Measurements from ENCODE around the gene GDPD5.

GDPD5 gene

DNA sequence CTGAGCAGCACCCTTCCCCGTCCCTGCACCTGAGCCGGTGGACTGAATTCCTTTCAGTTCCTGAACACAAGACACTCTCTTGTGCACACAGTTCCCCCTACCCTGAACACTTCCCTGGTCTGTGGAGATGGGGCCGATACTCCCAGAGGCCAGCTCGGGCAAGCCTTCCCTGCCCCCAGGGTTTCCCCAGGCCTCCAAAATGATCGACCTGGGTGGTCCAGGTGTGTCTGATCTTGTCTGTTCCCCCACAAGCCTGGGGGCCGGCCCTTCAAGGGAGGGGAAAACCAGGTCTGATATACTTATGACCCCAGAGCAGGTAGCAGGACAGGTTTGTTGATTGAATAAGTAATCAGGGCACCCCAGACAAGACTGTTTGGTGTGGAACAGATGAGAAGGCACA is 52.1 kb downstream of the GDPD5 start:
- no peak overlapping the region for H3K27ac Mint-ChIP-seq

DNA sequence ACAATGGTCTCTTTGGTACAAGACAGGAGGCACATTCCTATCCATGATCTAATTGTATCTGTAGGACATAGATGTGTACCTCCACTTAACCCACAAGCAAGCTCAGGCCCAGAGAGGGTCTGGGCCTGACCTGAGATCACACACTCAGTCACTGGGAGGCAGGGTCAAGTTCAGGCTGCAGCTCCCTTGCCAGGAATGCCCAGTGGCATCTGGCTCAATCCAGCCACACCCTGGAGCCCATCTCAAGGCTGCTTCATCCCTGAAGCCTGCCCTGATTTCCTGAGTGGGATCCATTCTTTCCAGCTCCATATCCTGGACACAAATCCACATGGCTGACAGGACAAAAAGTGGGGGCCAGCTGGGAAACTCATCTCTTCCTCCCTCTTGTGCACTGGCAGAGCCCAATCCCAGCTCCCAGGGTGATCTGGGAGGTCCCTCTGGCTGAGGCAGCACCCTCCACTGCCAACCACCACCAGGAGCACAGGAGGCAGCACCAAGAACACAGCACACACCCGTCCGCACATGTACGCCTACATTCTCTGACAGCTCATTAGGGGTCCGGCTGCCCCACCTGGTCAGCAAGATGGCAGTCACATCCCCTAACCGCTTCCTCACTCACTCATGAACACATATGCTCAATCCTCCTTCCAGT is 53.5 kb downstream of the GDPD5 start:
- Mint-ChIP-seq H3K36me3 (ENCODE audit: low read depth) (peaks cover 3% of the 10 kb centered on the region), H3K27me3 (ENCODE audit: low read depth) (peaks cover 5% of the 10 kb centered on the region), H3K4me1 (ENCODE audit: low read depth) (peaks cover 14% of the 10 kb centered on the region)

More for the DNA sequence above, 52.1 kb downstream of the GDPD5 start:
- Mint-ChIP-seq H3K36me3 (ENCODE audit: low read depth) (peaks cover 3% of the 10 kb centered on the region), H3K9me3 (no peaks in the 10 kb centered on the region), H3K4me3 (no peak overlapping the region), H3K27me3 (ENCODE audit: low read depth) (peaks cover 5% of the 10 kb centered on the region), H3K4me1 (ENCODE audit: low read depth) (peaks cover 14% of the 10 kb centered on the region)

DNA sequence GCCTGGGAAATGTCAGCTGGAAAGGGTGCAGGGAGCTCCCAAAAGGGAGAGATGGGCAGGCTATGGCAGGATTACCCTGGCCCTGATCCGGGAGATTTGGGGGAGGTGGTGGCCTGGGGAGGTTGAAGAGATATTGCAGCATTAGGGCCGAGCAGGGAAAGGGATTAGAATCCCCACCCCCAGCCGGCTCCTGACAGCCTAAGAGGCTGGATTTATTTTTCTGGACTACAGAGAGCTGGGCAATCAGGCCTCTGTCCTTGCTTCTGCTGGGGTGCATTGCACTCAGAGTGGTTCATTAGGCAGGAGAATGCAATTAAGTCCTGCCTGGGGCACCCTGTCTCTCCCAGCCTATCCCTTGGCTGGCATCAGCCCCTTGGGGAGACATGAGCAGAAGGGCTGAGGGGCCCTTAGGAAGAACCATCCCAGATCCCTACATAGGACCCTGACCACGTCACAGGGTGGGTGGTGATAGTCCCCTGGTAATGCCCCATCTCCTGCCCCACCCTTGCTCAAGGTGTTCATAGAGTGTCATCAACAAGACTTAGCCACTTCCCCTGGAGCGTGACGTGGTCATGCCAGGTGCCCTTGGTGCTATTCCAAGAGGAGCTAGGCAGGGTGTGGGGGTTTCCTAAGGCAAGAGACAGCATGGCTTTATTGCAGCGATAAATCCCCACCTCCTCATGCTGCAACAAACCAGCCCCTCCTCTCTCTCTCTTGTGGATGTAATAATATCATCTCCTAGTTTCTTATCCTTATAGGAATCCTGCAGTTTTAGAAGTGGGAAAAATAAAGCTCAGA is 54.4 kb downstream of the GDPD5 start:
- no peak overlapping the region for H3K27ac Mint-ChIP-seq
- peaks cover 5% of the 10 kb centered on the region for H3K27me3 Mint-ChIP-seq (ENCODE audit: low read depth)
- peaks cover 3% of the 10 kb centered on the region for H3K36me3 Mint-ChIP-seq (ENCODE audit: low read depth)
- H3K9me3 Mint-ChIP-seq, result no peaks in the 10 kb centered on the region
- no peak overlapping the region for H3K4me3 Mint-ChIP-seq
- peaks cover 14% of the 10 kb centered on the region for H3K4me1 Mint-ChIP-seq (ENCODE audit: low read depth)

More for the DNA sequence above, 53.5 kb downstream of the GDPD5 start:
- no peak overlapping the region for H3K4me3 Mint-ChIP-seq
- no peaks in the 10 kb centered on the region for H3K9me3 Mint-ChIP-seq
- no peak overlapping the region for H3K27ac Mint-ChIP-seq

DNA sequence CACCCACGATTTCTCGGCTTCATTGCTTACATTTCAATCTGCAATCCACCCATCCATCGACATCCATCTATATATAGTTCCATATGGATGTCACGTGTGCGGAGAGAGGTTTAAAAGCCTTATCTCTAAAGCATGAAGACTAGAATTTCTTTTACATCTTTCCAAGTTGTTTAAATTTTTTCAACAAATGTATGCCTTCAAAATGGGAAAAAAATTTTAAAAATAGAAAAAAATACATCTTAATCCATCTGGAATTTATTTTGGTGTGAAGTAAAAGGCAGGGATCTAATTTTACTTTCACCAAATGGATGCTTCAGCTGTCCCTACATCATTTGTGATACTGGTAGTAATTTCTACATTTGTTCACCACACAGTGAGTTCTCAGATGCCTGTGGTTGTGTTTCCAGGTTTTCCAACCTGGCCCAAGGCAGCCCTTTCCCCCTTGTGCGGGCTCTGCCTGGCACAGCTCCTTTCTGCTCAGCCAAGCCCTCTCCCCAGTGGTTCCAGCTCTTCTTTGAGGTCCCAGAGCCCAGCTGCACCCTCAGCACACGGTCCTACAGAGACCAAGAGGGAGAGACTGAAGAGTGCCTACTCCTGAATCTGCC is 55.2 kb downstream of the GDPD5 start:
- Mint-ChIP-seq H3K9me3 (no peaks in the 10 kb centered on the region), H3K27me3 (ENCODE audit: low read depth) (peaks cover 5% of the 10 kb centered on the region), H3K36me3 (ENCODE audit: low read depth) (peaks cover 3% of the 10 kb centered on the region), H3K4me3 (no peak overlapping the region), H3K4me1 (ENCODE audit: low read depth) (peaks cover 10% of the 10 kb centered on the region), H3K27ac (no peak overlapping the region)

DNA sequence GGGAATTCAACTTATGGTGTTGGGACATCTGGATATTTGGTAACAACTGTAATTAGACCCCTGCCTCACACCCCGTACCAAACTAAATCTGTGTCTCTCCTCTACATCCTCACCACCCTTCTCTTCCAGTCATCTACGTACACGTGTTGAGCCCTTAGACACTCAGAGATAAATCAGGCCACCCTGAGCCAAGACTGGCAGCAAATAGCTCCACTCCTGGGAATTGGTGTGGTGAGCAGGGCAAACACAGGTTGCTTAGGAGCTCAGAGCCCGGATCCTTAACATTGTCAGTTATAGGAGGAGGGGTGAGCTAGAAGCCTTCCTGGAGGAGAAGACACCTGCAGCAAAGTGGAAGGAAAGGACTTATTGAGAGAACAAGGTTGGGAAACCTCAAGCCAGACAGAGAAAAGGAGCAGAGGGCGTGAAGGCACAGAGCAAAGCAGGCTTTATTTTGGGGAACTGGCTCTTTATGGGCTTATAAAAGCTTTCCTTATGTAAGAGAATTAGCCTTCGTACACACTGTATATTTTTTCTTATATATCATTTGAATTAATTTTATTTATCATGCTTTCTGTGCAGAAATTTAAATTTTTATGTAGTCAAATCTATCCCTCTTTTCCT is 55.8 kb downstream of the GDPD5 start:
- H3K4me1 Mint-ChIP-seq (ENCODE audit: low read depth), result peaks cover 3% of the 10 kb centered on the region
- no peak overlapping the region for H3K27ac Mint-ChIP-seq
- peaks cover 3% of the 10 kb centered on the region for H3K36me3 Mint-ChIP-seq (ENCODE audit: low read depth)
- H3K4me3 Mint-ChIP-seq, result no peak overlapping the region
- no peaks in the 10 kb centered on the region for H3K9me3 Mint-ChIP-seq
- H3K27me3 Mint-ChIP-seq (ENCODE audit: low read depth), result peaks cover 5% of the 10 kb centered on the region

DNA sequence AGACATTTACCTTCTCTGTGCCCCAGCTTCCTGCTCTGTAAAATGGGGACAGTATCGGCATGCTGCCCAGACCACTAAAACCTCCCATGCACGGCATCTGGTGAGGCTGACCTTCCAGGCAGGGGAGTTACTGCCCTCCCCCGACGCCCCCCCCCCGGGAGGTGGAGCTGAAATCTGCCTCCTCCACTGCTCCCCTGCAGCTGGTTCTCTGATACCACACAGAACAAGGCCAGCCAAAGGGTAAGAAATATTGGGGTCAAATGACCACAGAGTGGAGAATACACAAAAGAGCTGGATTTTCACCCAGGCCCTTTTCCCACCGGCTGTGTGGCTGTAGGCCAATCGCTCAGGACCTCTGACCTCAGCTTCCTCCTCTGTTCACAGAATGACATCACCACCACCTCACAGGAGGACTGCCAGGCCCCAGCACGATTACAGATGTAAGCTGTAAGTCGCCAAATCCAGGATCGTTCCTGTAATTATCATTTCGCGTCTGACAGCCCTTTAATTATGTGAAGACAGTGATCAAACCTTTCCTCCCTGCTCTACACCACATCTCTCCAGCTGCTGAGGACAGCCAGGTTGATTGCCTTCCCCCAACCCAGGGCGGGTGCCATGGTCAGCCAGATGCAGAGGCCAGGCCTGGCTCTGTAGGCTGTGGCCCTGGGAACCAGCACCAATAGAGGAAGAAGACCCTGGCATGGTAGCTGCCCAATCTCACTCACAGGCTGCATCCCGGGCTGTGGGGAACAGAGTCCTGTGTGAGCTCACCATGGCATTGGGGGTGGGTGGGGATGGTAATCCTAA is 57.0 kb downstream of the GDPD5 start:
- Mint-ChIP-seq H3K27me3 (ENCODE audit: low read depth) (peaks cover 5% of the 10 kb centered on the region), H3K9me3 (no peaks in the 10 kb centered on the region), H3K36me3 (ENCODE audit: low read depth) (peaks cover 3% of the 10 kb centered on the region), H3K27ac (no peak overlapping the region), H3K4me1 (ENCODE audit: low read depth) (no peaks in the 10 kb centered on the region), H3K4me3 (no peak overlapping the region)

DNA sequence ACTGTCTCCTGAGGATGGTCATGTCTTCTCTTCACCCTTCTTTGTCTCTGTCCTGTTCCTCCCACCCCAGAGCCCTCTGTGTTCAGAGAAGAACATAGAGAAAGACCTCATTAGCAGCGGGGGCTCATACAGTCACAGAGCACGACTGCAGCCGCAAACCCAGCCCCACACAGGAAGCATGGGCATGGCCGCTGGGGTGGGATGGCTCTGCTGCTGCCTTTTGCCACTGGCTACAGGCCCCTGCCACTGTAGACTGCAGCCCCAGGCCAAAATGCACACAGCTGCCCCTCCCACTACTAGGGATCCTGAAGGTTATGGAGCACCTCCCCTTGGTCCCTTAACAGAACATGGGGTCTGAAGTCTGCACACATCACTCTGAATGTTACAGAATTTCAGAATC is 57.9 kb downstream of the GDPD5 start:
- Mint-ChIP-seq H3K4me1 (ENCODE audit: low read depth) (no peaks in the 10 kb centered on the region), H3K27ac (no peak overlapping the region), H3K27me3 (ENCODE audit: low read depth) (peaks cover 5% of the 10 kb centered on the region), H3K4me3 (no peak overlapping the region), H3K9me3 (no peaks in the 10 kb centered on the region), H3K36me3 (ENCODE audit: low read depth) (peaks cover 3% of the 10 kb centered on the region)

DNA sequence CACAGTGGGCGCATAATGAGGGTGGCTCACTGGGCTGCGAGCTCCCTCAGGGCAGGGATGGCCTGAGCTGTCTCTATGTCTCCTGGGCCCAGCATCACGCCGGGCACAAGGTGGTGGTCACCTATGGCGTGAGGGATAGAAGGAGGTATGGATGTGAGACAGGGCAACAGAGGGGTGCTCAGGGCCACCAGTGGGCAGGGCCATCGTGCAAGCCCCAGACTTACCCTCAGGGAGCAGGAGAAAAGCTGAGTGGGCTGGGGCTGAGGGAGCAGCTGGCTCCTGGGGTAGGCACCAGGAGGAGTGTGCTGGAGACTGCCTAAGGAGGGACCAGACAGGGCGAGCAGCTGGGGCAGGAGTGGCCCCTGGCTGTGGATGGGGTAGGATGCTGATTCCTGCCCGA is 58.4 kb downstream of the GDPD5 start:
- H3K27me3 Mint-ChIP-seq (ENCODE audit: low read depth), result peaks cover 5% of the 10 kb centered on the region
- no peak overlapping the region for H3K27ac Mint-ChIP-seq
- no peaks in the 10 kb centered on the region for H3K9me3 Mint-ChIP-seq
- no peak overlapping the region for H3K4me3 Mint-ChIP-seq
- H3K36me3 Mint-ChIP-seq (ENCODE audit: low read depth), result no peaks in the 10 kb centered on the region
- H3K4me1 Mint-ChIP-seq (ENCODE audit: low read depth), result no peaks in the 10 kb centered on the region

DNA sequence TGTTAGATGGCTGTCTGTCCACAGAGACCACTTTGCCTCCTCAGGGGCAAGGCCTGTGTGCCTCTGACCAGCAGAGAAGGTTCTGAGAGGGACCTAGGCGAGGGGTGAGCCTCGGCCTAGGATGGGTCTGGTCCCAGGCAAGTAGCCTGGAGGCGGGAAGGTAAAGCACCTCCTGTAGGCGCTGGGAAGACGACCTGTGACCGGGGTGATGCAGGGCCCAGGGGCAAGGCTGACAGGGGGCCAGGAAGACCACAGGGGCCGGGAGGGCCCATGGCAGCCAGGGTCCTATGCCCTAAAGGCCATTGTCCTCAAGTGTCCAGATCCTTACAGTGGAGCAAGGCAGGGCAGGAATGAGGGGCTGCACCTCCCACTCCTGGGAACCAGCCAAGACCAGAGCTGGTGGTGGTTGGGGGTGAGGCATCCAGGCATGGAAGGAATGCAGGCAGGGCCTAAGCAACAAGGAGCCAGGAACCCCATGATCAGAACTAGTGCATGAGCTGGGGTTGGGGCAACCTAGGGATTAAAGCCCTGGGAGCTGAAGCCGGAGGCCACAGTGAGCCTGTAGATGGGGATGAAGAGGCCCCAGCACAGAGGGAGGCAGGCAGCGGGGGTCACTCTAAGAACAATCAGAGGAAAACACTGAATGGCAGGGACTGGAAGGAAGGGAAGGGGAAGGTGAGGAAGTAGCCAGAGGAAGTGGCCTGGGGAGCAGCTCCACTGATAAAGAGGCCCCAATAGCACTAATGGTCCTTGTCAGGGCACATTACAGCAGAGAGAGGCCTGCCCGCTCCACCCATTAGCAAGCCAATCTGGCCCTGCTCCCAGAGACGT is 59.8 kb downstream of the GDPD5 start:
- no peak overlapping the region for H3K4me3 Mint-ChIP-seq

DNA sequence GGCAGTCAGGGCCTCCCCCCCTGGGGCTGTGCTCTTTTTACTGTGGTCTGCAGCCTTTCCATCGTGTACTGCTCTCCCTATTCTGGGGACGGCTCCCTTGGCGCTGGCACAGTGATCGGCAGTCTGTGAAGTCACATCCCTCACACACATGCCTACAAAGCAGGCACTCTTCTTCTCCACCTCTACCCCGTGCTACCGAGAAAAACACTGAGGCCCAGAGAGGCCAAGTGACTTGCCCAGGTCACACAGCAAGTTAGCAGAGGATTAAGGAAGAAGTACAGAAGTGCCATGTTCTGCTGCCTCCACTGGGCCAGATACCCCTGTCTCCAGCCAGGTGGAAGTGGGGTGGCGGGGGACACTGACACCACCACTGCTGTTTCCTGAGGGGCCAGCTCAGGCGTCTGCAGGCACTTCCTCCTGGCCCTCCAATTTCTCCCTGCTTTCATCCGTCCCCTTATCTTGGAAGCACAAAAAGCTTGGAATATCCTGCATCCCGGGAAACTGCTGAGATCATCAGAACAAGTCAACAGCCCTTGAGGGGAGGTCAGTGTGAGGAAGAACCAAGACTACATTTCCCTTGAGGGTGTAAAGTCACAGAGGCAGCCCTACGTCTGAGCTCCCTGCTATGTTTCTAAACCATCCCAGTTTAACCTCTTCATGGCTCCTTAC is 62.5 kb downstream of the GDPD5 start:
- Mint-ChIP-seq H3K4me3 (no peak overlapping the region), H3K4me1 (ENCODE audit: low read depth) (no peaks in the 10 kb centered on the region), H3K27me3 (ENCODE audit: low read depth) (no peaks in the 10 kb centered on the region), H3K27ac (no peak overlapping the region), H3K9me3 (no peaks in the 10 kb centered on the region), H3K36me3 (ENCODE audit: low read depth) (no peaks in the 10 kb centered on the region)

More for the DNA sequence above, 59.8 kb downstream of the GDPD5 start:
- H3K27ac Mint-ChIP-seq, result no peak overlapping the region
- H3K36me3 Mint-ChIP-seq (ENCODE audit: low read depth), result no peaks in the 10 kb centered on the region
- peaks cover 2% of the 10 kb centered on the region for H3K27me3 Mint-ChIP-seq (ENCODE audit: low read depth)
- no peaks in the 10 kb centered on the region for H3K9me3 Mint-ChIP-seq
- H3K4me1 Mint-ChIP-seq (ENCODE audit: low read depth), result no peaks in the 10 kb centered on the region

DNA sequence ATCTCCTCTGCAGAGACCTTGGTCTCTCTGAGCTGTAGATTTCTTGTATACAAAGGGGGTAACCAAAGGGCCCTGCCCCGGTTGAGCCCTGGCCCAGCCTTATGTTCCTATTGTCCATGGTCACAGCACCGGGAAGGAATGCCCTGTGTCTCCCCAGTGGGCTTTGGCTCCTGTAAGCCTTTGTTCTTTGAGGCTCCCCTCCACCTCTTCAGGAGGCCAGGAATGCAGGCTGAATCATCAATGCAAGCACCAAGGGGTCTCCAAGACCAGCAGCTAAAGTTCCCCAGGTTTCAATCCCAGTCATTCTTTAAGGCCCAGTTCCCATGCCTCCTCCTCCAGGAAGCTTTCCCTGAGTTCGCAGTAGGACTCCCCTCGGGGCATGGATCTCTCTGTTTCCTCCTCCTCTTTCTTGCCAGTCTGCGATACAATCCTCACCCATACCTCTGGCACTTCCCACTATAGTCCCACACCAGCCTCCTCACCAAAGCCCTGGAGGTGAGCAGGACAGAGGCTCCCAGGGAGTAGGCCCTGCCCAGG is 63.6 kb downstream of the GDPD5 start:
- Mint-ChIP-seq H3K27ac (no peak overlapping the region), H3K9me3 (no peaks in the 10 kb centered on the region), H3K4me1 (ENCODE audit: low read depth) (no peaks in the 10 kb centered on the region), H3K4me3 (no peak overlapping the region), H3K27me3 (ENCODE audit: low read depth) (no peaks in the 10 kb centered on the region), H3K36me3 (ENCODE audit: low read depth) (no peaks in the 10 kb centered on the region)

DNA sequence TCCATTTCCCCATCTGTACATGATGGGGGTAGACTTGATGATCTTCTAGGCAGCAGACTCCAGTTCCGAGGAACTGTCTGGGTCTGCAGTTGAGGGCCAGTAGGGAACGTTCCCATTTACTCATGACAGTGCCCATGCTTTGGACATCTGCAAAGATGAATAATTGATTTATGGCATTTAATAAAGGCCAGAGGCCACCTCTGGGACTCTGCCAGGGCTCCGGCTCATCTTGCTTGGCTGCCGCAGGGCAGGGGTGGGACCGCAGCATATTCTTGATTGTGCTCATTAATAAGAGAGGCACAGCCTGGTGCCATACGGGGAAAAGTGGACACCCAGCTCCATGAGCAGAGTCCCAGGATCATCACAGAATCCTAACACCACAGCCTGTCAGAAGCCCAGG is 64.6 kb downstream of the GDPD5 start:
- H3K4me3 Mint-ChIP-seq, result no peak overlapping the region

More for the DNA sequence above, 64.6 kb downstream of the GDPD5 start:
- H3K36me3 Mint-ChIP-seq (ENCODE audit: low read depth), result no peaks in the 10 kb centered on the region
- no peaks in the 10 kb centered on the region for H3K27me3 Mint-ChIP-seq (ENCODE audit: low read depth)
- no peaks in the 10 kb centered on the region for H3K4me1 Mint-ChIP-seq (ENCODE audit: low read depth)
- no peaks in the 10 kb centered on the region for H3K9me3 Mint-ChIP-seq
- H3K27ac Mint-ChIP-seq, result no peak overlapping the region

Measured in T-helper 1 cell treated with Interleukin-12 subunit alpha and Interleukin-12 subunit beta and Interleukin-4 antibody, amounts not matched to agents 30 μg/mL and 1 μg/mL, for 36 hours (primary cell).